OCI-M1 (cell line): ENCODE results near the gene ATP9B.
"Not testable (repeated sequence)": the region's sequence is repeated elsewhere in the genome, so short reads cannot be mapped to it uniquely, and the experiment has no call there.

ENCODE experiments used
- DNase-seq: peaks from one replicate; lab custom pipeline; 2025; lab: John Stamatoyannopoulos, UW

Gene ATP9B

DNA sequence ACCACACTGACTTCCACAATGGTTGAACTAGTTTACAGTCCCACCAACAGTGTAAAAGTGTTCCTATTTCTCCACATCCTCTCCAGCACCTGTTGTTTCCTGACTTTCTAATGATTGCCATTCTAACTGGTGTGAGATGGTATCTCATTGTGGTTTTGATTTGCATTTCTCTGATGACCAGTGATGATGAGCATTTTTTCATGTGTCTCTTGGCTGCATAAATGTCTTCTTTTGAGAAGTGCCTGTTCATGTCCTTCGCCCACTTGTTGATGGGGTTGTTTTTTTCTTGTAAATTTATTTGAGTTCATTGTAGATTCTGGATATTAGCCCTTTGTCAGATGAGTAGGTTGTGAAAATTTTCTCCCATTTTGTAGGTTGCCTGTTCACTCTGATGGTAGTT lies 216.0 kb downstream of the ATP9B start:
- DNase-seq: not testable (repeated sequence)

DNA sequence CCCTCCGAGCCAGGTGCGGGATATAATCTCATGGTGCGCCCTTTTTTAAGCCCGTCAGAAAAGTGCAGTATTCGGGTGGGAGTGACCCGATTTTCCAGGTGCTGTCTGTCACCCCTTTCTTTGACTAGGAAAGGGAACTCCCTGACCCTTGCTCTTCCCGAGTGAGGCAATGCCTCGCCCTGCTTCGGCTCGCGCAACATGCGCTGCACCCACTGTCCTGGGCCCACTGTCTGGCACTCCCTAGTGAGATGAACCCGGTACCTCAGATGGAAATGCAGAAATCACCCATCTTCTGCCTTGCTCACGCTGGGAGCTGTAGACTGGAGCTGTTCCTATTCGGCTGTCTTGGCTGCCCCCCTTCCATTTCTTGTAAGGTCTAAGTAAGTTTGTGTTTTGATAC lies 221.2 kb downstream of the ATP9B start:
- not testable (repeated sequence) for DNase-seq

GRCh38 chr18:79290876-79291275 lies 221.7 kb downstream of the ATP9B start:
- no peak for DNase-seq

DNA sequence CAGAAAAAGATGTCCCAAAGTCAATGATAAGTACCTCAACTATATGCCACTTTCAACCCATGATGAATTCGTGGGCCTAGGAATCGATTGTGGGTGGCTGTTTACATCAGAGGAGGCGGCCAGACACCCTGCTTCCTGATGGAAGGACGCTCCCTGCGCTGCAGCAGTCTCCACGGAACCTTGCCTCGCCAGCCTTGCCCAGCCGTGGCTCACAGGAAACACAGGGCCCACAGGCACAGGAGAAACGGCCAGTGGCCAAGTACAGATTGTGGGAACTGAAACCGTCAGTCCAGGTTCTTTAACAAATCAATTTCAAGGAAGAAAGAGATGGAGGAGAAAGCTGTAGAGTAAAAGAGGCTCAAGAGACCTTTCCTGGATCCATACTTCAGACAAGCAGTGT lies 225.0 kb downstream of the ATP9B start:
- DNase-seq: no peak

- no peak for DNase-seq
These were observed 230.1 kb downstream of the ATP9B start for GRCh38 chr18:79299272-79299671.

DNA sequence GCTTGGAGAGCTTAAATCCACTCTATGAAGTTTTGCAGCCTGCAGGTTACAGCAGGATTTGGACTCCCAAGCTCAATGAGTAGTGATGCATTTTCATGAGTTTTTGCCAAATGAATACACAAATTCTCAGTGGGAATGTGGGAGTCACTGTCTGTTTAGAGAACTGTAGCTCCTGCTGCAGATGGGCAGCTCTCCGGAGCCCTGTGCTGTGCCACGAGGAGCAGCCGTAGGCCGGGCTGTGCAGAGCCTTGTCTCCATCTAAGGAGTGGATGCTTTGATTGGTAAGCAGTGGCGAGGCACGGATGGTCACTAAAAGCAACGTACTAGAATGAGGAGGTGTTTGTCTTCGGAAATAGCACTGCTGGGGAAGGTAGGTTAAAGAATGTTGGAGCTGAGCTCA lies 230.5 kb downstream of the ATP9B start:
- DNase-seq: no peak

DNA sequence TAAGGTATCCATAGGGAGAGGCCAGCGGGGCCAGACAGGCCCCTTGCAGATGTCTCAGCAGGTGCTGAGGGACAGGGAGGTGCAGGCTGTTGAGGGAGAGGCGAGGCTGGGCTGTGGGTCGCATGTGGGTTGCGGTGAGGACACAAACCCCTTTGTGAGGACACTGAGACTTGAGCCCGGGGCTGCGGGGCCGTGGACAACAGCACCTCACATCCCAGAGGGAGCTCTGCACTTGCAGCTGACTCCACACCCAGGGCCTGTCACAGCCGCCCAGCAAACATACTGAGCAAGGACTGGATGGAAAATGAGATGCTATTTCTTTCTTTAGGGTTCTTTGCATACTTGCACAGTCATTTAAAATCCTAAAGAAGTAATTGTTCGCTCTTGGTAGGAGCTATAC lies 231.2 kb downstream of the ATP9B start:
- DNase-seq: no peak

DNA sequence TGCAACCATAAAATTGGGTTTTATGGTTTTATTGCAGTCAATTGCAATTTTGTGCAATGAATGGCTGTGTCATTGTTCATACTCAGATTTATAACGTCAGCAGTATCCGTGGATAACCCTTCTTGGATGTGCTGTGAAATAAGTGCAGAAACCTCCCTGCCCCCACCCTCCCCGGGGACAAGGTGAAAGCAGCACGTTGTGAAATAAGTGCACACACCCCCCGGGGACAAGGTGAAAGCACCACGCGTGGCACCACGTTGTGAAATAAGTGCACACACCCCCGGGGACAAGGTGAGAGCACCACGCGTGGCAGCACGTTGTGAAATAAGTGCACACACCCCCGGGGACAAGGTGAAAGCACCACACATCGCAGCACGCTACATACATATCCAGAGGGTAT lies 232.9 kb downstream of the ATP9B start:
- no peak for DNase-seq

DNA sequence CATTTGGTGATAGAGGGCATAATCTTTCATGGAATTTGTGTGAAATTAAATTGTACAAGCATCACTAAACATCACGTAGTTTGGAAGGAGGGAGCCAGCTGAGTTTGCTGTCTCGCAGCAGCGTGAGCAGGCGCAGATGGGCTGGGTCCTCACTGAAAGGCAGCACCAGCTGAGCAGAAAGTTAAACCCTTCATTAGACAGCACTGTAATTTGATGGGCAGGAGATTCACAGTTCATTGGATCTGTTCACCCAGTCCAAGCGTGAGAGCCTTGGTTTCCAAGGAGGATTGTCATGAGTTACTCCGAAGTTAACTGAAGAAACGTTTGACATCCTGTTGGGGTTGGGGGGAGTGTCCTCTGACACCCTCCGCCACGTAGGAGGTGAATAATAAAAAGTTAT lies 236.7 kb downstream of the ATP9B start:
- no peak for DNase-seq

DNA sequence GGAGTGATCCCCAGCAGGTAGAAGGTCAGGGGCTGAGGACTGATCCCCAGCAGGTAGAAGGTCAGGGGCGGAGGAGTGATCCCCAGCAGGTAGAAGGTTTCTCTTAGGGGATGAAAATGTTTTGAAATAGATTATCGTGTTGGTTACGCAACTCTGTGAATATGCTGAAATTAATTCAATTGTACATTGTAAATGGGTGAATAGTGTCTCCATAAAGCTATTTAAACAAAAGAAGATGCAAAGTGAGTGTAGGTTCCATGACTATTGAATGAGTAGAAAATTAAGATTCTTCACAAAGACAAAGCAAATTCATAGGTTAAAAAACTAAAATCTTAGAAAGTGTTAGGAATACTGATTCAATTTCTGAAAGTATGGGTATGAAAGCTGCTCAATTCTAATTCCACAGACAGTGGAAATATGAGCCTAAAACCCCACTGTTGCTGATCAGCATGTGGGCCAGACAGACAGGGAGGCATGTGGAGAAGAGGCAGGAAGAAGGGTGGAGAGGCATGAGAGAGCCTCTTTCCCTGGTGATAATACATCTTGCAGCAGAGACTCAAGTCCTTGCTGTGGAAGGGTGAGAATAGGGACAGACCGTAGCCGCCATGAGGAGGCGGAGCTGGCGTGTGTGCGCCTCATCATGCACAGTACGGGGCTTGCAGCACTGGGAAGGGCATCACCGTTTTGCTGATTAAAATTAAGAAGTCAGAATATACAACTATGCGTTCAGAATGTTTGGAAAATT lies 240.6 kb downstream of the ATP9B start:
- DNase-seq: no peak

GRCh38 chr18:79314838-79315388 lies 245.7 kb downstream of the ATP9B start:
- DNase-seq: no peak

DNA sequence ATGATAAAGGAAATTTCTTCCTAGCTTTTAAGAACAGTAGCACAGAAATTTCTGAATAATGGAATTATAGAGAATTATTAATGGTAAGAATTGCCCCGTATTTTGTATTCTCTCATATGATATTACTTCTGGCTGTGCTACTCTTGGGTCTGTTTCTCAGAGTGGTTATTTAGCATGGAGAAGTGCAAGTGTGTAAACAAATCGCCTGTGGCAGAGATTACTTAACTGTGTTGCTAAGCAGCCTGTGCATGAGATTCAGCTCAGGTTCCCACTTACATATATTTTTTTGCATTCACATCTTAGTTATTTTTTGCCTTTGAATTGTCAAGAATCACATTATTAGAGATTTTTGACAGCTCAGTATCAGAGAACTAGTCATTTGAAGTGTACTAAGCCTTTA lies 246.4 kb downstream of the ATP9B start:
- DNase-seq: no peak

GRCh38 chr18:79317703-79318102 lies 248.5 kb downstream of the ATP9B start:
- no peak for DNase-seq

- no peak for DNase-seq
These were observed 249.0 kb downstream of the ATP9B start for GRCh38 chr18:79318142-79318673.

- no peak for DNase-seq
These were observed 251.1 kb downstream of the ATP9B start for GRCh38 chr18:79320216-79320850.

DNA sequence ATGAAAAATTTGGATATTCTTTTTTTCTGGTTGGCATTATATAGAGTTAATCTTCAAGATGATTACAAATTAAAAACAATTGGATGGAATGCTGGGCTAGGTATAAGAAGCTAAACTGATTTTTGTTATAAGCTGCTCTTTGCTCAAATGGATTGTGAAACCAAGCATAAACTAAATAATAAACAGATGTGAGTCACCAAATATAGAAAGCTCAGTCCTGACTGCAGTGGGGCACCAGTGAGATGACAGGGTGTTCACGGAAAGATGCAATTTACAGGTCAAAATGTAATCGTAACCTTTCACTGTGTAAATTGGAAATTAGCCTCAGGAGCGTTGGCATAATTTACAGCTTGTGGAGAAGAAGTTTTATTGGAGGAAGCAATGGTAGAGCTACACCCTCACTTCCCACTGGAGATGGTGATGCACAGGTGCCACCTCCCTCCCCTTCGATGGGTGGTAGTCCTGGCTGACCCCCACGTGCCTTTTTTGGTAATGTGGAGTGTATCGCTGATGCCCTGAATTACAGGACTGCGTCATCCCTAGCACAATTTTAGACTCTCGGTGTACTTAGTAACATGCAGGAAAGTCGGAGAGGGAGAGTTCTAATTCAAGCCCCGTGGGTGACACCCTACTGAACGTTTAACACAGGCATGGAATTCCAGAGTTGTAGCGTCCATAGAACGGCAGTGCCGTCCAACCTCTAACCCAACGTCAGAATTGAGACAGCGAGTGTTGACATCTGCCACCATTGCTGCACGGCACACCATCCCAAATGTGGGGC lies 252.6 kb downstream of the ATP9B start:
- no peak for DNase-seq

DNA sequence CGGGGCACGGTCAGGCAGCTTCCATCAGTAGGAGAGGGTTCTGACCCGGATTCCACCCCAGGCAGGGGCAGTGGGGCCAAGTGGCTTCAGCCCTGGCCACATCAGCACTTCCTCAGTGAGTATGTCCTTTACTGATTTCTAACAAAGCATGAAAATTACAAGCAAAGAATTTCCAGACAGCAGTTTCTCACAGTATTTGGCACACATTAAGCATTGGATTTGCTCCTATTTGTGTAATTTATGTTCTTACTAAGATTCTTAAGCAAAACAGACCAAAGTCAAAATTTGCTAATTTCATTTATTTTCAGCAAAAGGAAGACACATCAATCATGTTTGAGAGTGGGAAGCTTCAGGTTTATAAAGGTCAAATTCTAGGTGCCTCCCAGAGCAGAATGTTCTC lies 253.2 kb downstream of the ATP9B start:
- no peak for DNase-seq

DNA sequence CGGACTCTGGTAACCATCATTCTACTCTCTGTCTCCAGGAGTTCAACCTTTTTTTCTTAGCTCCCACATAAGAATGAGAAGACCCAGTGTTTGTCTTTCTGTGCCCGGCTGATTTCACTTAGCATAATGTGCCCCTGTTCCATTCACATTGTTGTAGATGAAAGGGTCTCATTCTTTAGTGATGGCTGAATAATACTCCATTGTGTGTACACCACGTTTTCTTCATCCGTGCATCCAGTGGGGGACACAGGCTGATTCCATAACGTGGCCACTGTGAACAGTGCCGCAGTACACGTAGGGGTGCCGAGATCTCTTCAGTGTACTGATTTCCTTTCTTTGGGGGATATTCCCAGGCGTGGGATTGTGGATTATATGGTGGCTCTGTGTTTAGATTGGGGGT lies 254.3 kb downstream of the ATP9B start:
- no peak for DNase-seq

DNA sequence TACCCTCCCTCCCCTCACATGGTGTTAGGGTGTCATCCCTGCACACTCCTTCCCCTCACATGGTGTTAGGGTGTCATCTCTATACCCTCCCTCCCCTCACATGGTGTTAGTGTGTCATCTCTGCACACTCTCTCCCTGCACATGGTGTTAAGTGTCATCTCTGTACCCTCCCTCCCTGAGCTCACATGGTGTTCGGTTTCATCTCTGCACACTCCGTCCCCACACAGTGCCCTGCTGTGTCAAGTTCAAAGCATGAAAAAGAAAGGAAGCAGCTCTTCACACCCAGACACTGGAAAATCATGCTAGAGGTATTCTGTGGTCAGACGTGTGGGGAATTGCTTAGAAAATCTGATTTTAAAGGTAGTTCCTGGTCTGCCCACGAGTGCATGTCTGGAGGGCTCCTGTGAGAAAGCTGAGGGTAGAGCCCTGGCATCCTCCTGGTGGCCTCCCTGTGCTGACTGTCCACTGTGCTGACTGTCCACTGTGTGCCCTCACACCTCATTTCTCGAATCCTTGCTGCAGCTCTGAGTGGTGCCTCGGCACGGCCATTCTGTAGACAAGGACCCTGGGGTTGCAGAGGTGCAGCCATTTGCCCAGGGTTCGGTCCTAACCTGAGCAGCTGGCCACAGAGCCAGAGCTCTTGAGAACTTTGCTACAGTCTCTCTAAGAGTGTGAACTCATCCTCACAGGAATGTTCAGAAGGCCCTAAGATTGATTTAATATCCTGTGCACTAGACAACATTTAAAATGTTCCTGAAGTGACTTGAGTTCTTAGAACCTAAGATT lies 257.4 kb downstream of the ATP9B start:
- DNase-seq: no peak

GRCh38 chr18:79327199-79327721 lies 258.1 kb downstream of the ATP9B start:
- DNase-seq: no peak

DNA sequence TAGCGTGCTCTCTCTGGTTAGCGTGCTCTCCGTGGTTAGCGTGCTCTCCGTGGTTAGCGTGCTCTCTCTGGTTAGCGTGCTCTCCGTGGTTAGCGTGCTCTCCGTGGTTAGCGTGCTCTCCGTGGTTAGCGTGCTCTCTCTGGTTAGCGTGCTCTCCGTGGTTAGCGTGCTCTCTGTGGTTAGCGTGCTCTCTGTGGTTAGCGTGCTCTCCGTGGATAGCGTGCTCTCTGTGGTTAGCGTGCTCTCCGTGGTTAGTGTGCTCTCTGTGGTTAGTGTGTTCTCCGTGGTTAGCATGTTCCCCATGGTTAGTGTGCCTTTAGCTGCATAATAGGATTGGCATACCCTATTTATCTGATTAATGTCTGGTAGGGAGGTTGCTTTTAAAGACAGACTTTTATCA lies 258.7 kb downstream of the ATP9B start:
- DNase-seq: not testable (repeated sequence)
